ENCODE data around the gene AKR1D1. TPM values are rescaled to one million over a fixed set of nuclear protein-coding genes. Genes with fewer than 3 reads are reported as not detected.
"Not testable (repeated sequence)": the region's sequence is repeated elsewhere in the genome, so short reads cannot be mapped to it uniquely, and the experiment has no call there.

AKR1D1 gene
- total RNA-seq, 1 experiment from 2014 or later: 0.10 TPM

GRCh38 chr7:138091032-138091431 is 14.8 kb downstream of the AKR1D1 start:
- intact Hi-C loops (cut with micrococcal nuclease): no loop called here
- Histone ChIP-seq H3K27ac (ENCODE audit: low read depth, low read length) (no peak overlapping the region), H3K27me3 (ENCODE audit: insufficient read depth, low read length) (no peaks in the 10 kb centered on the region), H3K4me3 (replicated peaks in 1 of 2; ENCODE audit: low read depth in 1 of 2, low read length in 2 of 2) (no peak overlapping the region), H3K4me1 (ENCODE audit: control insufficient read depth in 1 of 2, insufficient read depth in 2 of 2, low read length in 2 of 2) (no peaks in the 10 kb centered on the region), H4K20me1 (ENCODE audit: insufficient read depth) (no peaks in the 10 kb centered on the region), H3K9ac (ENCODE audit: low read length) (no peak overlapping the region), H3K79me2 (ENCODE audit: insufficient read depth, low read length) (no peaks in the 10 kb centered on the region), H3K4me2 (ENCODE audit: low read length) (no peak overlapping the region), H3K9me2 (ENCODE audit: insufficient read depth) (no peaks in the 10 kb centered on the region), H2AFZ (ENCODE audit: low read depth, low read length, poor library complexity, severe bottlenecking) (no peak overlapping the region), H3K36me3 (ENCODE audit: control insufficient read depth in 1 of 2, insufficient read depth in 2 of 2, low read length in 2 of 2) (no peaks in the 10 kb centered on the region), H3K9me3 (ENCODE audit: control insufficient read depth in 1 of 2, insufficient read depth in 1 of 2, low read depth in 1 of 2, low read length in 2 of 2) (no peaks in the 10 kb centered on the region)
- ChIA-PET POLR2A (no interaction called here), CTCF (no interaction called here), RAD21 (ENCODE audit: low non-redundant PET in 1 of 2, low total read pairs in 2 of 2, uncharacterized antibody in 2 of 2, unreplicated experiment in 2 of 2) (no interaction called here)
- TF ChIP-seq EGR1 (IDR thresholded peaks at IDR 0.05; ENCODE audit: low read depth) (no peak), ZFX (IDR thresholded peaks at IDR 0.05) (no peak), EZH2 (IDR thresholded peaks at IDR 0.05) (no peak), ZNF274 (IDR thresholded peaks at IDR 0.05; ENCODE audit: low read depth, low read length) (no peak), POLR2AphosphoS5 (IDR thresholded peaks at IDR 0.05; ENCODE audit: low read depth, low read length) (no peak), FOSL1 (IDR thresholded peaks at IDR 0.05; ENCODE audit: low read depth) (no peak), MAX (IDR thresholded peaks at IDR 0.05) (no peak), REST (IDR thresholded peaks at IDR 0.05; ENCODE audit: low read depth) (no peak)
- ATAC-seq: no peak
- DNase-seq (ENCODE audit: low read depth, low spot score): no peak
- BruUV-seq (replicated peaks): no TSS peak

- DNase-seq (ENCODE audit: low read depth, low spot score); CTCF ChIA-PET; POLR2A ChIA-PET; H3K9ac ChIP-seq (ENCODE audit: low read length); H4K20me1 ChIP-seq (ENCODE audit: insufficient read depth); H3K4me2 ChIP-seq (ENCODE audit: low read length); BruUV-seq (replicated peaks); ATAC-seq; H3K27me3 ChIP-seq (ENCODE audit: insufficient read depth, low read length); H3K27ac ChIP-seq (ENCODE audit: low read depth, low read length); H3K36me3 ChIP-seq (ENCODE audit: control insufficient read depth in 1 of 2, insufficient read depth in 2 of 2, low read length in 2 of 2); H3K4me3 ChIP-seq (replicated peaks in 1 of 2; ENCODE audit: low read depth in 1 of 2, low read length in 2 of 2); H3K9me2 ChIP-seq (ENCODE audit: insufficient read depth); H3K79me2 ChIP-seq (ENCODE audit: insufficient read depth, low read length); RAD21 ChIA-PET (ENCODE audit: low non-redundant PET in 1 of 2, low total read pairs in 2 of 2, uncharacterized antibody in 2 of 2, unreplicated experiment in 2 of 2); H3K9me3 ChIP-seq (ENCODE audit: control insufficient read depth in 1 of 2, insufficient read depth in 1 of 2, low read depth in 1 of 2, low read length in 2 of 2); H2AFZ ChIP-seq (ENCODE audit: low read depth, low read length, poor library complexity, severe bottlenecking); intact Hi-C loops (cut with micrococcal nuclease); H3K4me1 ChIP-seq (ENCODE audit: control insufficient read depth in 1 of 2, insufficient read depth in 2 of 2, low read length in 2 of 2): not testable (repeated sequence)
Observed at GRCh38 chr7:138091840-138092239, 15.6 kb downstream of the AKR1D1 start.
